PFSK-1 (cell line): ENCODE data around the gene SORCS3.

Experiments
- SIN3A ChIP-seq: IDR thresholded peaks from 2 replicates; pipeline ENCODE4 v1.6.1; 2012; ENCODE audit warnings: mild to moderate bottlenecking, low read length, moderate library complexity, borderline replicate concordance; ENCODE audit not compliant: insufficient read depth
- TF ChIP-seq, protein P1 (sequence below), 2 experiments: IDR thresholded peaks; 2 replicates each; pipeline versions ENCODE4 v1.6.1 to v1.8.0; 2011 to 2012; ENCODE audit warnings: low read depth in 2 of 2, low read length in 2 of 2, control low read depth in 1 of 2, inconsistent platforms in 1 of 2, mild to moderate bottlenecking in 1 of 2, moderate library complexity in 1 of 2; ENCODE audit not compliant: insufficient read depth in 1 of 2

DNA sequence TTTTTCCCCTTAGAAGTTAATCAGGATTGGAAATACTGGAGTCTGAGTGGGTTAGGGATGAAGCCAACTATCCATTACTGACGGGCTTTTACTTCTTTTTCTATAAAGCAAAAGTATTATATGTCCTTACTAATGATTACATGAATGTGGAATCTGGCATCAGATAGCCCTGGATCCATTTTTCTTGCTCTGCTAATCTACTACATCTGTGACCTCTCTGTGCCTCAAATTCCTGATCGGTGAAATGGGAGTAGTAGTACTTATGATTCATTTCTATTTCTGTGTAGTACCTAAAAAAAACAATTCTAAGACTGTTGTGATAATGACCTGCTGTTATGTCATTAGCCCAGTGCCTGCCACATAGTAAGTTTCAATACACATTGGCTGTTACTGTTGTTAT is 621.6 kb downstream of the SORCS3 start:
- no peak for TF ChIP-seq SIN3A
- TF ChIP-seq, protein P1, sequence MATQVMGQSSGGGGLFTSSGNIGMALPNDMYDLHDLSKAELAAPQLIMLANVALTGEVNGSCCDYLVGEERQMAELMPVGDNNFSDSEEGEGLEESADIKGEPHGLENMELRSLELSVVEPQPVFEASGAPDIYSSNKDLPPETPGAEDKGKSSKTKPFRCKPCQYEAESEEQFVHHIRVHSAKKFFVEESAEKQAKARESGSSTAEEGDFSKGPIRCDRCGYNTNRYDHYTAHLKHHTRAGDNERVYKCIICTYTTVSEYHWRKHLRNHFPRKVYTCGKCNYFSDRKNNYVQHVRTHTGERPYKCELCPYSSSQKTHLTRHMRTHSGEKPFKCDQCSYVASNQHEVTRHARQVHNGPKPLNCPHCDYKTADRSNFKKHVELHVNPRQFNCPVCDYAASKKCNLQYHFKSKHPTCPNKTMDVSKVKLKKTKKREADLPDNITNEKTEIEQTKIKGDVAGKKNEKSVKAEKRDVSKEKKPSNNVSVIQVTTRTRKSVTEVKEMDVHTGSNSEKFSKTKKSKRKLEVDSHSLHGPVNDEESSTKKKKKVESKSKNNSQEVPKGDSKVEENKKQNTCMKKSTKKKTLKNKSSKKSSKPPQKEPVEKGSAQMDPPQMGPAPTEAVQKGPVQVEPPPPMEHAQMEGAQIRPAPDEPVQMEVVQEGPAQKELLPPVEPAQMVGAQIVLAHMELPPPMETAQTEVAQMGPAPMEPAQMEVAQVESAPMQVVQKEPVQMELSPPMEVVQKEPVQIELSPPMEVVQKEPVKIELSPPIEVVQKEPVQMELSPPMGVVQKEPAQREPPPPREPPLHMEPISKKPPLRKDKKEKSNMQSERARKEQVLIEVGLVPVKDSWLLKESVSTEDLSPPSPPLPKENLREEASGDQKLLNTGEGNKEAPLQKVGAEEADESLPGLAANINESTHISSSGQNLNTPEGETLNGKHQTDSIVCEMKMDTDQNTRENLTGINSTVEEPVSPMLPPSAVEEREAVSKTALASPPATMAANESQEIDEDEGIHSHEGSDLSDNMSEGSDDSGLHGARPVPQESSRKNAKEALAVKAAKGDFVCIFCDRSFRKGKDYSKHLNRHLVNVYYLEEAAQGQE (IDR thresholded peaks at IDR 0.05; ENCODE audit: insufficient read depth in 1 of 2, low read depth in 2 of 2, low read length in 2 of 2): no peak
